A549 (cell line): ENCODE measurements around the gene DLGAP1. TPM values are rescaled to one million over a fixed set of nuclear protein-coding genes. Genes with fewer than 3 reads are reported as not detected.

Source experiments
- ATAC-seq, 2 experiments: fragments of 200-7000 bp in 1 of 2; fragments of >200 bp in 1 of 2; cut with Nextera tagmentation in 1 of 2; cut with Tn5 transposase in 1 of 2; 3 replicates each; pipeline versions ENCODE4 v1.8.0 to v1.9.1; 2018 to 2020; ENCODE audit warnings: mild to moderate bottlenecking in 1 of 2, moderate library complexity in 1 of 2
- CTCF ChIA-PET: fragments of 300-600 bp; sonication (Branson Sonifier 250); formaldehyde crosslinking; extraction: SDS; loops from one replicate; lab custom pipeline; 2021; ENCODE audit warnings: antibody characterized with exemption, inconsistent platforms; lab: Yijun Ruan, JAX
- POLR2A ChIA-PET: fragments of 350-600 bp; formaldehyde crosslinking; extraction: SDS; loops from one replicate; lab custom pipeline; 2021; ENCODE audit warnings: antibody characterized with exemption, inconsistent platforms; lab: Yijun Ruan, JAX
- DNase-seq, 2 experiments: peaks; one replicate each; pipeline versions ENCODE4 v3.0.0 to v3.0.0-alpha.2; 2011 to 2016; ENCODE audit warnings: low read depth in 1 of 2, low spot score in 1 of 2
- FAIRE-seq: peaks from 2 replicates; lab custom pipeline; 2011; peaks lifted over from hg19 to GRCh38; lab: Jason Lieb, UNC
- H3K27ac ChIP-seq, 2 experiments: fragments of >200 bp; sonication (Bioruptor Twin); formaldehyde crosslinking; 3 replicates each; pipeline ENCODE4 v1.5.1; 2016 to 2017
- H3K4me1 ChIP-seq: fragments of >200 bp; sonication (Bioruptor Twin); formaldehyde crosslinking; 3 replicates; pipeline ENCODE4 v1.6.1; 2016
- H3K4me2 ChIP-seq: fragments of >200 bp; sonication (Bioruptor Twin); formaldehyde crosslinking; 3 replicates; pipeline ENCODE4 v1.6.1; 2016
- H3K4me3 ChIP-seq: fragments of >200 bp; sonication (Bioruptor Twin); formaldehyde crosslinking; 3 replicates; pipeline ENCODE4 v1.5.1; 2016
- H3K9me3 ChIP-seq: fragments of >200 bp; sonication (Bioruptor Twin); formaldehyde crosslinking; 3 replicates; pipeline ENCODE4 v1.6.1; 2016
- ATOH8 ChIP-seq: fragments of 250-450 bp; sonication (Bioruptor Pico); IDR thresholded peaks from 2 replicates; pipeline ENCODE4 v1.5.0; 2020; ENCODE audit warnings: low read depth, mild to moderate bottlenecking, moderate library complexity
- BHLHE40 ChIP-seq: IDR thresholded peaks from 2 replicates; pipeline ENCODE4 v1.6.1; 2012; ENCODE audit warnings: low read depth, low read length, inconsistent platforms
- CBX2 ChIP-seq: fragments of 200-600 bp; sonication (generic); IDR thresholded peaks from 2 replicates; pipeline ENCODE4 v1.6.1; 2016; ENCODE audit warnings: low read depth, mild to moderate bottlenecking, borderline replicate concordance
- CHD2 ChIP-seq: fragments of 150-350 bp; IDR thresholded peaks from 2 replicates; pipeline ENCODE4 v1.6.1; 2014; ENCODE audit warnings: low read length; ENCODE audit not compliant: partially characterized antibody
- EHMT2 ChIP-seq: fragments of 200-600 bp; sonication (generic); IDR thresholded peaks from 2 replicates; pipeline ENCODE4 v1.6.1; 2016; ENCODE audit warnings: antibody characterized with exemption, low read depth, mild to moderate bottlenecking, moderate library complexity
- FOSB ChIP-seq: fragments of 250-450 bp; sonication (Bioruptor Pico); IDR thresholded peaks from 2 replicates; pipeline ENCODE4 v1.5.0; 2020; ENCODE audit warnings: mild to moderate bottlenecking, moderate library complexity
- FOSL2 ChIP-seq, 2 experiments: fragments of 450-650 bp in 1 of 2; fragments of >200 bp in 1 of 2; sonication (Bioruptor Twin) in 1 of 2; formaldehyde crosslinking; IDR thresholded peaks; 2 replicates each; pipeline versions ENCODE4 v1.5.0 to v1.6.1; 2016 to 2020; ENCODE audit warnings: mild to moderate bottlenecking in 1 of 2, moderate library complexity in 1 of 2
- GATA3 ChIP-seq: IDR thresholded peaks from 2 replicates; pipeline ENCODE4 v1.6.1; 2012; ENCODE audit warnings: borderline replicate concordance
- HDAC2 ChIP-seq: fragments of 200-600 bp; sonication (generic); IDR thresholded peaks from 2 replicates; pipeline ENCODE4 v1.6.1; 2016
- HOXB13 ChIP-seq: fragments of 250-450 bp; sonication (Bioruptor Pico); IDR thresholded peaks from 2 replicates; pipeline ENCODE4 v1.5.0; 2020; ENCODE audit warnings: low read depth, mild to moderate bottlenecking, moderate library complexity
- JUNB ChIP-seq: fragments of >200 bp; sonication (Bioruptor Twin); formaldehyde crosslinking; IDR thresholded peaks from 2 replicates; pipeline ENCODE4 v1.6.1; 2016
- MAFK ChIP-seq: fragments of 450-650 bp; IDR thresholded peaks from 2 replicates; pipeline ENCODE4 v1.6.1; 2014; ENCODE audit not compliant: partially characterized antibody
- MYC ChIP-seq: IDR thresholded peaks from 2 replicates; pipeline ENCODE4 v1.6.1; 2012; ENCODE audit warnings: mild to moderate bottlenecking, inconsistent platforms, low read length, improper control_type of control experiment, borderline replicate concordance
- NPAS2 ChIP-seq: fragments of 250-450 bp; sonication (Bioruptor Pico); IDR thresholded peaks from 2 replicates; pipeline ENCODE4 v1.8.0; 2022; ENCODE audit warnings: mild to moderate bottlenecking, moderate library complexity, borderline replicate concordance
- PBX3 ChIP-seq: IDR thresholded peaks from 2 replicates; pipeline ENCODE4 v1.6.1; 2012
- PHF8 ChIP-seq: fragments of 200-600 bp; sonication (generic); IDR thresholded peaks from 2 replicates; pipeline ENCODE4 v1.6.1; 2016; ENCODE audit warnings: low read depth, mild to moderate bottlenecking, antibody characterized with exemption, moderate library complexity, borderline replicate concordance
- RFX5 ChIP-seq: fragments of 450-650 bp; IDR thresholded peaks from 2 replicates; pipeline ENCODE4 v1.7.1; 2014; ENCODE audit warnings: antibody characterized with exemption, mild to moderate bottlenecking, moderate library complexity
- RNF2 ChIP-seq: fragments of 200-600 bp; sonication (generic); IDR thresholded peaks from 2 replicates; pipeline ENCODE4 v1.6.1; 2016; ENCODE audit warnings: low read depth, mild to moderate bottlenecking, antibody characterized with exemption, moderate library complexity, borderline replicate concordance
- SMC3 ChIP-seq: fragments of >200 bp; sonication (Bioruptor Twin); formaldehyde crosslinking; IDR thresholded peaks from 3 replicates; pipeline ENCODE4 v1.6.1; 2018; ENCODE audit warnings: inconsistent platforms
- TP53 ChIP-seq: fragments of 250-450 bp; sonication (Bioruptor Pico); IDR thresholded peaks from 2 replicates; pipeline ENCODE4 v1.5.0; 2021; ENCODE audit warnings: mild to moderate bottlenecking, moderate library complexity
- USF2 ChIP-seq: fragments of 450-650 bp; IDR thresholded peaks from 2 replicates; pipeline ENCODE4 v1.6.1; 2014; ENCODE audit warnings: antibody characterized with exemption
- WGBS: methylation state at CpG from one replicate; pipeline ENCODE4 v1.1.6; 2017; ENCODE audit errors: missing lambda C conversion rate; 5-methylcytosine and 5-hydroxymethylcytosine counted together
- polyA plus RNA-seq, 4 experiments: library from polyadenylated mRNA; depleted of rRNA in 3 of 4; stranded (reverse); fragments of >200 nt; fragmentation: RNase III in 1 of 4; extraction: RNeasy Plus Mini Kit Qiagen cat#74134 plus additional on column Dnase treatment in 1 of 4; gene quantifications; 2 replicates in 3 of 4; 3 replicates in 1 of 4; pipeline ENCODE4 v1.2.3, GENCODE V29; 2011 to 2017
- TF ChIP-seq, protein P1 (sequence below): fragments of 150-350 bp; IDR thresholded peaks from 2 replicates; pipeline ENCODE4 v1.6.1; 2014; ENCODE audit warnings: low read depth, mild to moderate bottlenecking, low read length

DLGAP1 gene
- polyA plus RNA-seq, 2 of the 4 experiments (the other 2 are of a cell fraction), result 0.04 to 0.12 TPM

GRCh38 chr18:3623769-3624545 lies 831.1 kb downstream of the DLGAP1 start (continued):
- TF ChIP-seq FOSL2 (IDR thresholded peaks at IDR 0.05) (peak; percentile 77), FOSL2 (CRISPR knock-in tag; IDR thresholded peaks at IDR 0.05) (peak; percentile 94), TP53 (CRISPR knock-in tag) (peak; percentile 63; the same call in 1 of the 2 replicates), RNF2 (no peak), MYC (peak; percentile 48; the same call in 1 of the 2 replicates), BHLHE40 (0 out of 2 replicates have a peak, but pooled peaks have one; percentile 4)

DNA sequence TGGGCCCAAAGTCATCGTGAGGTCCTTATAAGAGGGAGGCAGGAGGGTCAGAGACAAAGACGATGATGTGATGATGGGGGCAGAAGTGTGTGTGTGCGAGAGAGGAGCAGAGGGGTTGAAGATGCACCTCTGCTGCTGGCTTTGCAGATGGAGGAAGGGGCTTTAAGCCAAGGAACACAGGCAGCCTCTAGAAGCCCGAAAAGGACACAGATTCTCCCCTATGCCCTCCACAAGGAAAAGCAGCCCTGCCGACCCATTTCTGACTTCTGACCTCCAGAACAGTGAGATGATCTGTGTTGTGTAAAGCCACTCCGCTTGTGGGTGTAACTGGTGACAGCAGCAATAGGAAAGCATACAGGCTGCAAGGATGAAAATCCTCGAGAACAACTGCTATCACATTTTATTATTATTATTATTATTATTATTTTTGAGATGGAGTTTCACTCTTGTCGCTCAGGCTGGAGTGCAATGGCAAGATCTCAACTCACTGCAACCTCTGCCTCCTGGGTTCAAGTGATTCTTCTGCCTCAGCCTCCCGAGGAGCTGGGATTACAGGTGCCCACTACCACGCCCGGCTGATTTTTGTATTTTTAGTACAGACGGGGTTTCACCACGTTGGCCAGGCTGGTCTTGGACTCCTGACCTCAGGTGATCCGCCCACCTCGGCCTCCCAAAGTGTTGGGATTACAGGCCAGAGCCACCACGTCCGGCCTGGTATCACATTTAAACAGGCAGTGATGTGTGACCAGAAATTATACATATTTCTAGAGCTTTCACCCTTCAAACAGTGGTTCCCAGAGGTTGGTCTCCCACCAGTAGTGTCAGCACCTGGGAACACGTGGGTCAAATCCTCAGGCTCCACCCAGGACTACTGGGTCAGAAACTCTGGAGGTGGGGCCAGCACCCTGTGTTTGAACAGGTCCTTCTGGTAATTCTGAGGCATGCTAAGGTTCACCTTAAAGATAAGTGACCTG lies 834.7 kb downstream of the DLGAP1 start:
- POLR2A ChIA-PET, result interaction anchor here (0.8 to 5.4 kb wide), 3 partner anchors 17 to 45 kb away, joined by 3 to 101 read pairs (median 69); no protein-coding TSS in a partner anchor
- WGBS, result 83% methylated on average over 18 of the region's 18 CpGs
- no peak overlapping the region for H3K4me2 ChIP-seq
- H3K4me3 ChIP-seq, result no peak overlapping the region
- H3K27ac ChIP-seq, result peak overlapping the region; percentile 99 to 100
- CTCF ChIA-PET, result interaction anchor here (1.7 to 8.0 kb wide), 2 partner anchors 17 to 45 kb away, joined by 8 to 68 read pairs; no protein-coding TSS in a partner anchor
- no peak for TF ChIP-seq PHF8
- peak; percentile 51; the same call in 1 of the 2 replicates for TF ChIP-seq HOXB13 (CRISPR knock-in tag)
- no peak for TF ChIP-seq NPAS2 (CRISPR knock-in tag)
- H3K9me3 ChIP-seq, result peaks cover 3% of the 10 kb centered on the region; the same call in 1 of the 3 replicates
- DNase-seq (no peak), ATAC-seq (no peak), FAIRE-seq (no peak)
- H3K4me1 ChIP-seq, result peaks cover 63% of the 10 kb centered on the region

GRCh38 chr18:3619746-3620145 lies 835.4 kb downstream of the DLGAP1 start:
- CTCF ChIA-PET, result no interaction called here
- TF ChIP-seq HDAC2 (no peak), MYC (no peak), MAFK (no peak), GATA3 (no peak), PBX3 (no peak), BHLHE40 (no peak), HOXB13 (CRISPR knock-in tag) (no peak), EHMT2 (no peak), FOSB (no peak), RFX5 (no peak), PHF8 (no peak), CHD2 (no peak), TP53 (CRISPR knock-in tag) (no peak), ATOH8 (CRISPR knock-in tag) (no peak), USF2 (no peak), CBX2 (no peak), JUNB (no peak), SMC3 (no peak), RNF2 (no peak)
- TF ChIP-seq, protein P1, sequence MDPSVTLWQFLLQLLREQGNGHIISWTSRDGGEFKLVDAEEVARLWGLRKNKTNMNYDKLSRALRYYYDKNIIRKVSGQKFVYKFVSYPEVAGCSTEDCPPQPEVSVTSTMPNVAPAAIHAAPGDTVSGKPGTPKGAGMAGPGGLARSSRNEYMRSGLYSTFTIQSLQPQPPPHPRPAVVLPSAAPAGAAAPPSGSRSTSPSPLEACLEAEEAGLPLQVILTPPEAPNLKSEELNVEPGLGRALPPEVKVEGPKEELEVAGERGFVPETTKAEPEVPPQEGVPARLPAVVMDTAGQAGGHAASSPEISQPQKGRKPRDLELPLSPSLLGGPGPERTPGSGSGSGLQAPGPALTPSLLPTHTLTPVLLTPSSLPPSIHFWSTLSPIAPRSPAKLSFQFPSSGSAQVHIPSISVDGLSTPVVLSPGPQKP, result no peak
- Histone ChIP-seq H3K9me3 (peaks cover 3% of the 10 kb centered on the region; the same call in 1 of the 3 replicates), H3K27ac (peak overlapping the region; percentile 99 to 100), H3K4me2 (no peak overlapping the region), H3K4me1 (peaks cover 65% of the 10 kb centered on the region), H3K4me3 (no peak overlapping the region)
- POLR2A ChIA-PET, result no interaction called here
- no peak for ATAC-seq
- no peak for FAIRE-seq
- DNase-seq, result no peak
- WGBS, result 96% methylated on average over 4 of the region's 4 CpGs
